SU-DHL-6 (cell line): Measurements from ENCODE around the gene P3H2.

Experiments
- H2AFZ ChIP-seq: fragments of 200-600 bp; sonication (generic); 2 replicates; pipeline ENCODE4 v1.6.1; 2014; ENCODE audit warnings: low read depth, mild to moderate bottlenecking, moderate library complexity, mixed read lengths, antibody characterized with exemption, low read length; ENCODE audit not compliant: severe bottlenecking
- H3F3A ChIP-seq: fragments of 200-600 bp; shearing (Covaris generic); 2 replicates; pipeline ENCODE4 v1.6.0; 2016; ENCODE audit warnings: antibody characterized with exemption, mild to moderate bottlenecking; ENCODE audit not compliant: insufficient read depth
- H3K27ac ChIP-seq: fragments of 200-600 bp; sonication (generic); 2 replicates; pipeline ENCODE4 v1.5.1; 2016; ENCODE audit warnings: low read depth, mild to moderate bottlenecking, low read length, moderate library complexity, mixed read lengths
- H3K27me3 ChIP-seq: fragments of 200-600 bp; sonication (generic), shearing (Covaris generic); 2 replicates; pipeline ENCODE4 v1.6.0; 2014; ENCODE audit warnings: mild to moderate bottlenecking, low read length
- H3K36me3 ChIP-seq: fragments of 200-600 bp; sonication (generic); 2 replicates; pipeline ENCODE4 v1.6.1; 2014; ENCODE audit warnings: mild to moderate bottlenecking, low read length, mixed read lengths
- H3K4me2 ChIP-seq: fragments of 300-600, 200-600 bp; shearing (Covaris generic), sonication (generic); 2 replicates; pipeline ENCODE4 v1.6.0; 2014; ENCODE audit warnings: low read length, low read depth, mild to moderate bottlenecking; ENCODE audit not compliant: poor library complexity, severe bottlenecking
- H3K4me3 ChIP-seq: fragments of 200-600 bp; sonication (generic); 2 replicates; pipeline ENCODE4 v1.5.1; 2014; ENCODE audit warnings: antibody characterized with exemption, low read length, mild to moderate bottlenecking, mixed read lengths; ENCODE audit not compliant: insufficient read depth, poor library complexity, severe bottlenecking
- H3K79me2 ChIP-seq: fragments of 200-600 bp; sonication (generic); 2 replicates; pipeline ENCODE4 v1.6.1; 2014; ENCODE audit warnings: mild to moderate bottlenecking, low read length, moderate library complexity; ENCODE audit not compliant: insufficient read depth
- H3K9ac ChIP-seq: fragments of 200-600 bp; sonication (generic); 2 replicates; pipeline ENCODE4 v1.7.0; 2014; ENCODE audit warnings: mild to moderate bottlenecking, low read length
- H3K9me2 ChIP-seq: fragments of 200-600 bp; sonication (generic); replicated peaks from 2 replicates; pipeline ENCODE4 v1.6.1; 2014; ENCODE audit warnings: low read length; ENCODE audit not compliant: insufficient read depth
- H3K9me3 ChIP-seq: fragments of 200-600 bp; sonication (generic); 2 replicates; pipeline ENCODE4 v1.6.1; 2014; ENCODE audit warnings: low read length, mixed read lengths; ENCODE audit not compliant: insufficient read depth
- H4K20me1 ChIP-seq: fragments of 200-600 bp; sonication (generic); 2 replicates; pipeline ENCODE4 v1.6.1; 2014; ENCODE audit warnings: low read depth, mild to moderate bottlenecking, antibody characterized with exemption, low read length, moderate library complexity, mixed read lengths
- EZH2phosphoT487 ChIP-seq: fragments of 200-600 bp; sonication (generic), shearing (Covaris generic); conservative IDR thresholded peaks from 2 replicates; pipeline ENCODE4 v1.6.1; 2018; ENCODE audit warnings: mild to moderate bottlenecking, antibody characterized with exemption, low read length, moderate library complexity, mixed read lengths
- TF ChIP-seq, protein P1 (sequence below): fragments of 200-600 bp; sonication (generic); IDR thresholded peaks from one replicate; pipeline ENCODE4 v1.5.1; 2017; ENCODE audit warnings: antibody characterized with exemption, mild to moderate bottlenecking, low read length, moderate library complexity; ENCODE audit not compliant: insufficient read depth, poor library complexity, severe bottlenecking

P3H2 gene

DNA sequence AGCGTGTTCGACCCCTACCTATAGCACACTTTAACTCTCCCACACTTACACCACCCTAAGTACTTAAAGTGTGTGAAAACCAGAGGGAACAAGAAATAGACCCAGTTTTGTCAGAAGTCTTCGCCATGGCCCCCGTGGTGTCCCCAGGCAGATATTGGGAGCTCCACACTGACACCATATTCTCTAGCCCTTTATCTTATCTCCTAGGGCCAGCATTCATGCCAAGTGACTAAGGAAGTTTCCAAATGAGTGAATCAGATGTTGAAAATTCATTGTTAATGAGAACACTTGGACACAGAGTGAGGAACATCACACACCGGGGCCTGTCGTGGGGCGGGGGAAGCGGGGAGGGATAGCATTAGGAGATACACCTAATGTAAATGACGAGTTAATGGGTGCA, 31.8 kb downstream of the P3H2 start:
- H2AFZ ChIP-seq, result no peak overlapping the region
- H3K36me3 ChIP-seq, result no peaks in the 10 kb centered on the region
- H3K9me2 ChIP-seq, result no peaks in the 10 kb centered on the region
- H3K9ac ChIP-seq, result no peak overlapping the region
- no peaks in the 10 kb centered on the region for H3K9me3 ChIP-seq
- no peaks in the 10 kb centered on the region for H3K79me2 ChIP-seq
- no peaks in the 10 kb centered on the region for H3F3A ChIP-seq
- no peak overlapping the region for H3K4me3 ChIP-seq
- no peak for TF ChIP-seq EZH2phosphoT487
- TF ChIP-seq, protein P1, sequence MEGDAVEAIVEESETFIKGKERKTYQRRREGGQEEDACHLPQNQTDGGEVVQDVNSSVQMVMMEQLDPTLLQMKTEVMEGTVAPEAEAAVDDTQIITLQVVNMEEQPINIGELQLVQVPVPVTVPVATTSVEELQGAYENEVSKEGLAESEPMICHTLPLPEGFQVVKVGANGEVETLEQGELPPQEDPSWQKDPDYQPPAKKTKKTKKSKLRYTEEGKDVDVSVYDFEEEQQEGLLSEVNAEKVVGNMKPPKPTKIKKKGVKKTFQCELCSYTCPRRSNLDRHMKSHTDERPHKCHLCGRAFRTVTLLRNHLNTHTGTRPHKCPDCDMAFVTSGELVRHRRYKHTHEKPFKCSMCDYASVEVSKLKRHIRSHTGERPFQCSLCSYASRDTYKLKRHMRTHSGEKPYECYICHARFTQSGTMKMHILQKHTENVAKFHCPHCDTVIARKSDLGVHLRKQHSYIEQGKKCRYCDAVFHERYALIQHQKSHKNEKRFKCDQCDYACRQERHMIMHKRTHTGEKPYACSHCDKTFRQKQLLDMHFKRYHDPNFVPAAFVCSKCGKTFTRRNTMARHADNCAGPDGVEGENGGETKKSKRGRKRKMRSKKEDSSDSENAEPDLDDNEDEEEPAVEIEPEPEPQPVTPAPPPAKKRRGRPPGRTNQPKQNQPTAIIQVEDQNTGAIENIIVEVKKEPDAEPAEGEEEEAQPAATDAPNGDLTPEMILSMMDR, result no peak
- H4K20me1 ChIP-seq, result no peaks in the 10 kb centered on the region
- H3K27me3 ChIP-seq, result no peaks in the 10 kb centered on the region
- no peak overlapping the region for H3K27ac ChIP-seq
- no peak overlapping the region for H3K4me2 ChIP-seq

DNA sequence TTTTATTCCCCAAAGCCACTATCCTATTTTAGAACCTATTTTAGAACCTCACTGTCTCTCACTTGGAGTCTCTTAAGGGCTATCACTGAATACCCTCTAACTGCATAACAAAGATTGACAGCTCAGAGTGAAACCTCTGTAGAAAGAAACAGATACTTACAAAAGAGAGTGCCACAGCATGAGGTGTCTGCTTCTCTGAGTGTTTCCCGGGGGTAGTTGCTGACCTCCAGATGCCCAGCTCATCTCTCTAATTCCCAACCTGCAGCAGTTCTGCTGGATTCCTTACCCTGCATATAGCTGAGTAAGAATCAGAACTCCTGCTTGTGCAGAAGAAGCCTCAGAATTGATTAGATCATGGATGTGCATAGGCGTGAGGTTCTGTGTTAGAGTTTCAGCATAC, 34.5 kb downstream of the P3H2 start:
- H3K9me2 ChIP-seq, result no peaks in the 10 kb centered on the region

DNA sequence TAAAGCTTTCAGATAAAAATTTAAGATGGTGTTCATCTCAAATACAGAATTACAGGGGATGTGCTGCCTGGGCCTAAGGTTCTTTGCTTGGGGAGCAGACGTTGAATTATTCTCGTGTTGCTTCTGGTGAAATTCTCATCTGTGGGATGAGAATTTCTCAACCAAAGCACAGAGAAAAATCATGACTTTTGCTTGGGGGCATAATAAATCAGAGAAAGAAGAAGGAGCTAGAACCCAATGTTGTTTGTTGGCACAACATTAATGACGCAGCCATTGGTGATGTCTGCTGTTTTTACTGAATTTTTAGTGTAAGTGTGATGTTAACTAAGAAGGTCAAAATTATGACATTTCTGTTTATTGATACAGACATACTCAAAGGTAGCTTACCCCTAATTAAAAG, 35.7 kb downstream of the P3H2 start:
- Histone ChIP-seq H2AFZ (no peak overlapping the region), H3K27me3 (no peaks in the 10 kb centered on the region), H3K9ac (no peak overlapping the region), H3F3A (no peaks in the 10 kb centered on the region), H3K9me3 (no peaks in the 10 kb centered on the region), H3K27ac (no peak overlapping the region), H3K79me2 (no peaks in the 10 kb centered on the region), H3K36me3 (no peaks in the 10 kb centered on the region), H3K9me2 (no peaks in the 10 kb centered on the region), H3K4me3 (no peak overlapping the region), H4K20me1 (no peaks in the 10 kb centered on the region), H3K4me2 (no peak overlapping the region)
- no peak for TF ChIP-seq EZH2phosphoT487
- TF ChIP-seq, protein P1, result no peak

More for the DNA sequence above, 34.5 kb downstream of the P3H2 start:
- TF ChIP-seq EZH2phosphoT487, result no peak
- TF ChIP-seq, protein P1, result no peak
- no peaks in the 10 kb centered on the region for H3K79me2 ChIP-seq
- no peak overlapping the region for H3K4me3 ChIP-seq
- no peak overlapping the region for H2AFZ ChIP-seq
- no peaks in the 10 kb centered on the region for H3K27me3 ChIP-seq
- H3K9me3 ChIP-seq, result no peaks in the 10 kb centered on the region
- no peak overlapping the region for H3K9ac ChIP-seq
- H3K27ac ChIP-seq, result no peak overlapping the region
- no peak overlapping the region for H3K4me2 ChIP-seq
- H4K20me1 ChIP-seq, result no peaks in the 10 kb centered on the region
- H3F3A ChIP-seq, result no peaks in the 10 kb centered on the region
- H3K36me3 ChIP-seq, result no peaks in the 10 kb centered on the region

DNA sequence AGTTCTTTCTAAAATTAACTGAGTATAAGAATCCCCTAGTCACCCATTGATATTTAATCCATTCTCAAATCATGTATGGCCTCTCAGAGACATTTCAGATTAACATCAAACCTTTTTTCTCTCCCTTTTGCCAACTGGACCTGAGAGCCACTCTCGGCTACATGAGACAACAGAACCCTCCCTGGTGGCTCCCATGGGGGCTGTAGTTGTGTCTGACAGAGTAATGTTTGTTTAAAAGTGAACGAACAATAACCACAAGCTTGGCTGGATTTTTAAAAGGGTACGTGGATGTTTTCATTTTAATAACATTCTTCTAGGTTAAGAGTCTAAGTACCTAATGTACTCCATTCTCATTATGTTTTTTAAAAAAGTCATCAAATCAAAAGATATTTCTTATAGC, 37.1 kb downstream of the P3H2 start:
- no peaks in the 10 kb centered on the region for H3K9me3 ChIP-seq
- no peaks in the 10 kb centered on the region for H3K36me3 ChIP-seq
- no peak overlapping the region for H3K4me3 ChIP-seq
- H3K27me3 ChIP-seq, result no peaks in the 10 kb centered on the region
- no peaks in the 10 kb centered on the region for H3K9me2 ChIP-seq
- no peaks in the 10 kb centered on the region for H3K79me2 ChIP-seq
- no peaks in the 10 kb centered on the region for H4K20me1 ChIP-seq
- TF ChIP-seq, protein P1, result no peak
- no peak for TF ChIP-seq EZH2phosphoT487
- H2AFZ ChIP-seq, result no peak overlapping the region
- no peak overlapping the region for H3K4me2 ChIP-seq
- H3F3A ChIP-seq, result no peaks in the 10 kb centered on the region
- no peak overlapping the region for H3K27ac ChIP-seq
- H3K9ac ChIP-seq, result no peak overlapping the region
